Activated T-helper 1 cell treated with anti-CD3 and anti-CD28 coated beads, Interleukin-2, amount 50 U/mL, for 16 hours (primary cell): ENCODE measurements around the gene CHID1.

Experiments
- DNase-seq, 2 donors: peaks; one replicate each; pipeline ENCODE4 v3.0.0-alpha.2; 2020; ENCODE audit warnings: low read depth in 1 of 2, low spot score in 1 of 2

The CHID1 gene

GRCh38 chr11:910044-910588 is 494 bp downstream of the CHID1 start:
- no peak for DNase-seq

- no peak for DNase-seq
These were observed 1.2 kb downstream of the CHID1 start for GRCh38 chr11:909406-909805.

GRCh38 chr11:908273-908672 is 2.3 kb downstream of the CHID1 start:
- DNase-seq: no peak

- no peak for DNase-seq
These were observed 2.9 kb downstream of the CHID1 start for GRCh38 chr11:907668-908067.

- DNase-seq: no peak
These were observed 4.7 kb downstream of the CHID1 start for GRCh38 chr11:905952-906351.

- no peak for DNase-seq
These were observed 6.2 kb downstream of the CHID1 start for GRCh38 chr11:904380-904779.

GRCh38 chr11:901452-902061 is 9.1 kb downstream of the CHID1 start:
- DNase-seq: no peak

GRCh38 chr11:900545-900944 is 10.1 kb downstream of the CHID1 start:
- DNase-seq: no peak

- DNase-seq: no peak
These were observed 10.9 kb downstream of the CHID1 start for GRCh38 chr11:899724-900123.

- no peak for DNase-seq
These were observed 11.9 kb downstream of the CHID1 start for GRCh38 chr11:898540-899190.

GRCh38 chr11:898143-898511 is 12.5 kb downstream of the CHID1 start:
- DNase-seq: no peak

- no peak for DNase-seq
These were observed 13.1 kb downstream of the CHID1 start for GRCh38 chr11:897253-898142.

- DNase-seq: no peak
These were observed 15.1 kb downstream of the CHID1 start for GRCh38 chr11:895331-896110.

- DNase-seq: no peak
These were observed 15.9 kb downstream of the CHID1 start for GRCh38 chr11:894575-895201.

GRCh38 chr11:893008-893654 is 17.5 kb downstream of the CHID1 start:
- no peak for DNase-seq

GRCh38 chr11:890794-891540 is 19.6 kb downstream of the CHID1 start:
- no peak for DNase-seq

- DNase-seq: no peak
These were observed 20.7 kb downstream of the CHID1 start for GRCh38 chr11:889687-890475.

GRCh38 chr11:889257-889656 is 21.4 kb downstream of the CHID1 start:
- DNase-seq: no peak
